SIG-M5 (cell line): Measurements from ENCODE around the gene SLC25A12.

Source experiments
- DNase-seq: peaks from one replicate; lab custom pipeline; 2025; lab: John Stamatoyannopoulos, UW

SLC25A12 gene

DNA sequence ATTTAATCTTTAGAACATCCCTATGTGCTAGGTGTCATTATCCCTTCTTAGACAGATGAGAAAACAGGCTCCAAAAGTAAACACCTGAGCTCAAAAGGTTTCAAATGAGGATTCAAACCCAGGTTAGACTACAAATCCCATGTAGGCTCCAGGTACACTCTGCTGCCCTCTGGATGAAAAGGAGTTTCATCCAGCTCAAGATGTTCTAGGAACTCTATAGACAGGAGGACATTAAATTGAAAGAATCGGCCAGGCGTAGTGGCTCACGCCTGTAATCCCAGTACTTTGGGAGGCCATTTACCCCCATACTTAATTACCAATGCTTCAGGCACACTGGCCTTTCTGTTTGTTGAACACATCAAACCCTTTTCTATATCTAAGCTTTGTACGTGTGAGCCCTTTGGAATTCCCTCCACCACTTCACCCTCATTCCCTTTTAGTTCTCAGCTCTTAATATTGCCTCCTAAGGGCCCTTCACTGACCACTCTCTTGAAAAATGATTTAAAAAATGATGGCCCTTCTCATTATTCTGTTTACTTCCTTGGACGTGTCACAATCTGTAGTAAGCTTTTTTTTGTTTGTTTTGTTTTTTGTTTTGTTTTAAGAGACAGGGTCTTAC lies 10.7 kb downstream of the SLC25A12 start:
- DNase-seq: no peak

DNA sequence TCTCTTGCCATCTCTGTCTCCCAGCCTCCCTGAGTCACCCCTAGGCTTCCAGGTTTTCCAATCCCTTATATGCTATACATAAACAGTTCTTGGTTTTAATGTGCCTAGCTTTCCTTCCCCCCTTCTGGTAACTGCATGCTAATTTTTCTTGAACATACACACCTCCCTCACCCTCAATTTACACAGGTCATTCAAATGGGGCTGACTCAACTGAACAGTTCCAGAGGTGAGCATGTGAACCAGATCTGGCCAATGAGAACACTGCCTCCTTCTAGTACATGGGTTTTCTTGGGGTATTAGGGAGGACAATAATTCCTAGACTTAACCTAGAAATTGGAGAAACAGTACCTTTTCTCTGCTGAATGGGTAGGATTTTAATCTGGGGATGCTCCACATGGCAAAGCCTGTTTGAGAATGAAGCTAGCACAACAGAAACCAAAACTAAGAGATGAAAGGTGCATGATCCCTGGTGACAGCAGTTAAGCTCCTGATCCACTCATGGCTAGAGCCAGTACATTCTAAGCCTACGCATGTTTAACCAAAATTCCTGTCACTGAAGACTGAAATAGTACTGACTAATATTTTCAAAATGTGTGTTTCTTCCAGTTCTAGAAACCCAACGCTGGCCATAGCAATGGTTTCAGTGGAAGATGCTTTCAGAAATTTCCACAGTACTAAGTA lies 11.8 kb downstream of the SLC25A12 start:
- DNase-seq: no peak

DNA sequence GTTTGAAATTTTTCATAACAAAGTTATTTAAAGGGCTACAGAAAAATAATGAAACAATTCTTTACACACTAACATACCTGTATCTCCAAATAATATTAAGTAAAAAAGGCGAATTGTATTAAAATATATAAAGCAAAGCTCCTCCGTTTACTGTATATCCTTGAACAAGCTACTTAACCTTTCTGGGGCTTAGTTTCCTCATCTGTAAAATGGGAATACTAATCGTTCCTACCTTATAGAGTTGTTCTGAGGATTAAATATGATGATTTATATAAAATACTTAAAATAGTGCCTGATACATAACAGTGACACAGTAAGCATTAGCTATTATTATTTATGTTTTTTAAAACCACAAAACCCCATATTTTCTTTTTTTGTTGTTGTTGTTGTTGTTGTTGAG lies 13.3 kb downstream of the SLC25A12 start:
- DNase-seq: no peak

DNA sequence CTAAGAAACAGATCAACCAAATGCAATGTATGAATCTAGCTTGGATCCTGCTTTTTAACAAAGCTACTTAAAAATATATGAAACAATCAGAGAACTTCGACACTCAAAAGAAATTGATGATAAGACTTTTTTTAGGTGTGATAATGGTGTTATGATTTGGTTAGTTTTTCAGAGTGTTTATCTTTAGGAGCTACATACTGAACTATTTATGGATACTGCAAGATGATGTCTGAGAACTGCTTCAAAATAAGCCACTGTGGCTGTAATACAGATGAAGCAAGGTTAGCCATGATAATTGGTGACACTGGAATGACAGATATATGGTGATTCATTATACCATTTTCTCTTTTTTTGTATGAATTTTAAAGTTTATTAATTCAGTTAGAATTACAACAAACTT lies 14.2 kb downstream of the SLC25A12 start:
- no peak for DNase-seq

DNA sequence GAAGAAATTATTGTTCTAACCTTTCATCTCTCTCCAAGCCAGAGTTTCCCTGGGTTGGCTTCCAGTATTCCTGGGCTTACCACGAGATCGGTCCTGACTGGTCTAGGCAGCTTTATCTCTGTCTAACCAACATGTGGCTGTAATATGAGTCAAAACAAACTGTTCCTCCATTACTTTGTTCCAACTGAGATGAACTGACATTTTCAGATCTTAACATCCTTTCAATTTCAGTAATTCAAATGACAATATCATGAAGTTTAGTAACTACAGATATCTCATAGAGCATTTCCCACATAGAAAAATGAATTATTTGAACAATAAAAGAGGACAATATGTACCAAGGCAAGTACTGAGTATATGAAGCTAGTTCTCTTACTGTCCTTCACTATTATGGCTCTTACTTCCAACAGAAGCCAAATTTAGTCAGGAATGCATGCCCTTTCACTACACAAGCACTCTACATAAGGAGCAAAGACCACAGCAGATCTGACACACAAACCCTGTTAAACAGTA lies 15.5 kb downstream of the SLC25A12 start:
- DNase-seq: no peak

DNA sequence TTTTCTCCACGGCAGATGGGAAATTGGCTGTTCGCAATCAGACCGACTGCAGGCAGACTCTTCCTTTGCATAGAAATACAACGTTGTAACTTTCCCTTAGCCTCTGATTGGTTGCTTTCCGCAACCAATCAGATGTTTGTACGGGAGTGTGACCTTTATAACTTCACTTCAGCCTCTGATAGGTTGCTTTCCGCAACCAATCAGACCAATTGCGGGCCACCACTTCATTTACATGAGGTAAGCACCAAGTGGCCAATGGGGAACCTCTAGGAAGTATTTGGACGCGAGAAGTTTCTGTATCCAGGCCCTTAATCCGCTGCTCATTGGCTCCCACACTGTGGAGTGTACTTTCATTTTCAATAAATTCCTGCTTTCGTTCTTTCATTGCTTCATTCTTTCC lies 19.1 kb downstream of the SLC25A12 start:
- no peak for DNase-seq

DNA sequence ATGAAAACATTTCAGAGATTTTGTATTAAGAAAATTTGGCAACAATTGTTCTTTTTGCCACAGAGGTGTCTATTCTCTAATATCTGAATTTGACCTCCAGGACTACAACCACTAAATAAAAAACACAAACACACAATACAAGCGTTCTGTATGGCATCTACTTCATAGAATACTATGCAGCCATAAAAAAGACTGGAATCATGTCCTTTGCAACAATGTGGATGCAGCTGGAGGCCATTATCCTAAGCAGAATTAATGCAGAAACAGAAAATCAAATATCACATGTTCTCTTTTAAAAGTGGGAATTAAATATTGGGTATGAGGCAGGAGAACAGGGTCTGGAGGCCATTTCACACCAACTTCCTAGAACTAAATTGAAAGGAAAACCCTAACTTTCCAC lies 19.5 kb downstream of the SLC25A12 start:
- DNase-seq: no peak

DNA sequence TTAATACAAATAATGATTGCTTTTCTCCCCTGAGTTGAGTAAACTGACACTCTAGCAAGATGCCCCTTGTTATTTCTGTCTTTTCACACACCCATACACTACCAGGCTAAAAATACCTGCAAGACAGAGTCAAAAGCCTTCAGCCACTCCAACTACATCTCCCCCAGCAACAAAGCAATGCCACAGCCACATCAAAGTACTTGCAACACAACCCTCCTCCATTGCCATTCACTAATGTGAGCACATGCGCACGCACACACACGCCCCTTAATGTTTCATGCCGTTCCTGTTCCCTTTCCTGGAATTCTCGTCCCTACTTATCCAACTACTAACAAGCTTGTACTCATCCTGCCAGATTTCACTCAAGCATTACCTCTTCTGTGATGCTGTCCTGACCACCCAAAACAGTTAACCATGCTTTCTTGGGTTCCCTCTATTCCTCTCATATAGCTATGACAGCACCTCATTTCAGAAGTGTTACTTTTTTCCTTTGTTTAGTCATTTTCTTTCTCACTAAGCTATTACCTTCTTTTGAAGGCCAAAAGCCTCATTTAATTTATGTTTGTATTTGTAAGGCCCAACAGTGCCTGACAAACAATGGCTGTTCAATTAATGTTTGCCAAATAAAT lies 29.6 kb downstream of the SLC25A12 start:
- no peak for DNase-seq

DNA sequence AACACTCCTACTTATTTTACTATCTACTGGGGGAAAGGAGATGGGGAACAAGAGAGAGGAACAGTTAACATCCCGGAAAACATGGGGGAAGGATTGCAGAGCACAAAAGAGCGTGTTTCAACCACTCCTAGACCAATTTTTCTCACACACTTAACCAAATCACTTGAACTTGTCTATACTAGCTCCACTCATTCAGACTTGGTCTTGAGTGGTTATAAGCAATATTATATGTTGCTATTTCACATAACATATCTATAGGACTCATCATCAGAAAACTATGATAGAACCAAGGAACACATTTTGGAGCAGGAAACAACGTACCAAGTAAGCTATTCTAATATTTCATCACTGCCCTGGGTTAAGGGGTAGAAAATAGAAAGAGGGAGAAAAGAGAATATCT lies 31.5 kb downstream of the SLC25A12 start:
- no peak for DNase-seq

DNA sequence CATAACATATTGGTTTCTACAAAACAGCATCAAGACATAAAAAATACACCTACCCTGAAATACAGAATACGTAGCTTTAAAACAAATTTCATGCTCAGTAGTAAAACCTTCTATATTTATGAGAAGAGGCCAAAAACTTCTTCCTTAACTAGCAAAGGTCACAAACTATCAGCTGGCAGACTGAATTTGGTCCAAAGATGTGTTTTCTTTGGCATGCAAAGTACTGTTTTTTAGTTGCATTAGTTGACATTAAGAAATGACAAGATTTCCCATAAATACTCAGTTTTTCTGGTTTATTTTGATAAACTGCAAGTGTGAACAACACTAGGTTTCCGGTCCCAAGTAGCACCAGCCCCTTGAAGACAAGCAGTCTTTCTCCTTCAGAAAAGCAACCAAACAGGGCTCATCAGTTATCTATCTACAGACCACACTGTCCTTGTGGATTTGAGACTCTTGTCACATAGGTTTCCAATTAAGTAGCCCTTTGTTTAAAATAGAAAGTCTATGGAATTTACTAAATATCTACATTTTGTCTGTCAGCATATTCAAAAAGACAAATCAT lies 35.6 kb downstream of the SLC25A12 start:
- no peak for DNase-seq

DNA sequence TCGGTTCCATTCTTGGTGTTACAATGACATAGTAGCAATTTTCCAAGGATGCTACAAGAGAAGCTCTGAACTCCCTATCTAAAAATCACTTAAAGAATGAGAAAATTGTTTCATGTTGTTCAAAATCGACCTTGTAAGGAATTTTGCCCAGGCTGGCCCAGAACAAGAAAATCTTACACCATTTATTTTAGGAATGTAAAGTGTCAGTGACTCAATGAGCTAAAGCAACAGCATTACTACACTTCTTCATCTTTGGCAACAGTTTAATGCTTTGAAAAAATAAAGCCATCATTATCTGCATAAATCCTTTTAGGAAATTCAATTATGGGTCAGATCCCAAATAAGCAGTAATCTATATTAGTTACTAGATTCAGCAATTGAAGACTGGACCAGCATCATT lies 38.6 kb downstream of the SLC25A12 start:
- DNase-seq: no peak

DNA sequence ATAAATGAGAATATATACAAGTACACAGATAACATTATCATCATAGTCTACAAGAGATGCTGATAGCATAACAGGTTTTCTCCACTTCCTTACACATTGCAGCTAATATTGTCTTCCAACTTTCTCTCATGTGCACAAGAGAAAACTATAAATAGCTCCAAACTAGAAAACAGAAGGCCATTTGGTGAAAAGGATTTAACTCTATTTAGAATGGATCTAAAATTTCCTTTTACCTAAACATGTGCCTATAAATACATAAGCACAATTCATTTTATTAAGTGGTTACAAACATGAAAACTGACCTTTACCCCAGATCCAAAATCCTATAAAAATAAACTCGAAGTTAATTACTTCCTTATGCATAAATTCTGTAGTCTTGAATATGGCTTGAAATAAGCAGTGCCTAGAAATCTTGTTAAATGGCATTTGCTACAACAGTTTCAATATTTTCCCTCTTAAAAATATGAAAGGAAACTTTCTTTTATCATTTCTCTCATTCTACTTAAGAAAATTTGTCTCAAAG lies 41.6 kb downstream of the SLC25A12 start:
- no peak for DNase-seq

DNA sequence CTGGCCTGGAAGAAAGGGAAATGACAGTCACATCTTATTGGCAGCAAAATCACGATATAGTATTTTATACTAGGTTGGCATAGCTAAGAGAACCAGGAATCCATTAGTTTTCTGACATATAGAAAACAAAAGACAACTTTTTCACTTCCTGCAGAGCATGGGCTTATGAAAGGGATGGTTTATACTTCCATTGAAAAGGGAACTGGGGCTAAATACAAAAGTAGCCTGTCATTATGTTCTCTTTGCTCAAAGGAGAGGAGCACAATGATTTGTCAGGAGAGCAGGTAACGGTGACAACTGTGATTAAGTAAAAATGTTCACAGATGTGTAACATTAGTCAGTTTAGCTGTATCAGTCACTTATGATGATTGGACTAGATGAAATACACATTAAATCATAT lies 46.4 kb downstream of the SLC25A12 start:
- DNase-seq: no peak

DNA sequence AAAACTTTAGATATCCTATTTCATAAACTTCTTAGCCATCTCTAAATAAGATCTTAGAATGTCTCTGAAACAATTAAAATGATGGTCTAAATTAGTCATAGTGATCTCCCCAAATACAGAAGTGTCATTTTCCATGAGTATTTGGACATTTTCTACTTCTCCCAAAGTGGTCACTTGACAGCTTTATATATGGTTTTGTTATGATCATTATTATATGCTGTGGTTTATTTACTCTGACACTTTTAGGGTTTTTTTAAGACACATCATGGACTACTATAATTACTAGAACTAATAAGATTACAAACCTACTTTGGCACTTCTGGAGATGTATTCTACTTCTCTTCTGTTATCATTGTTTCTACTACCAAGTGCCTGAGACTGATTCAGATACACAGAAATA lies 47.1 kb downstream of the SLC25A12 start:
- DNase-seq: no peak

DNA sequence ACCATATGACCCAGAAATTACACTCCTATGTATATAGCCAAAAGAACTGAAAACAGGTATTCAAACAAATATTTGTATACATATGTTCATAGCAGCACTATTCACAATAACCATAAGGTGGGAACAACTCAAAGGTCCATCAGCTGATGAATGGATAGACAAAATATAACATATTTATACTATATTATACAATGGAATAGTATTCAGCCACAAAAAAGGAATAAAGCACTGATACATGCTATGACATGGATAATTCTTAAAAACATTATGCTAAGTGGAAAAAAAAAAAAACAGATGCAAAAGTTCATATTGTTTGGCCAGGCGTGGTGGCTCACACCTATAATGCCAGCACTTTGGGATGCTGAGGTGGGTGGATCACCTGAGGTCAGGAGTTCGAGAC lies 52.0 kb downstream of the SLC25A12 start:
- no peak for DNase-seq

DNA sequence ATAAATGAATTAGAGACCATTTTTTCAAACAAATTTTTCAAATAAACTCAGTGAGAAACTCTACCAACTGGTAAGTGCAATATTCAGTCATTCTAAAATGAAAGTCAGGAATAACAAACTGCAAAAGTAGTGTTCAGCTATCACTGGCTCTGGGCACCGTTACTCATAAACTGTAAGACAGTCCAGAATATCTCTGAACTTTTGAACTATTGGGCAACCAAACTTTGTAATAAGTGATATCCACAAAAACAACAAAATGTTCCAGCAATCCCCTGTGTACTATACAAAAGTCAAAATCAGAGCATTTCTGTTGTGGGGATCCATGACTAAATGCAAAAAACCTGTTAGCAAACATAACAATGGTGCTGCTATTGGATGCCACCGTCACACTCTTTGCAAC lies 56.3 kb downstream of the SLC25A12 start:
- no peak for DNase-seq

DNA sequence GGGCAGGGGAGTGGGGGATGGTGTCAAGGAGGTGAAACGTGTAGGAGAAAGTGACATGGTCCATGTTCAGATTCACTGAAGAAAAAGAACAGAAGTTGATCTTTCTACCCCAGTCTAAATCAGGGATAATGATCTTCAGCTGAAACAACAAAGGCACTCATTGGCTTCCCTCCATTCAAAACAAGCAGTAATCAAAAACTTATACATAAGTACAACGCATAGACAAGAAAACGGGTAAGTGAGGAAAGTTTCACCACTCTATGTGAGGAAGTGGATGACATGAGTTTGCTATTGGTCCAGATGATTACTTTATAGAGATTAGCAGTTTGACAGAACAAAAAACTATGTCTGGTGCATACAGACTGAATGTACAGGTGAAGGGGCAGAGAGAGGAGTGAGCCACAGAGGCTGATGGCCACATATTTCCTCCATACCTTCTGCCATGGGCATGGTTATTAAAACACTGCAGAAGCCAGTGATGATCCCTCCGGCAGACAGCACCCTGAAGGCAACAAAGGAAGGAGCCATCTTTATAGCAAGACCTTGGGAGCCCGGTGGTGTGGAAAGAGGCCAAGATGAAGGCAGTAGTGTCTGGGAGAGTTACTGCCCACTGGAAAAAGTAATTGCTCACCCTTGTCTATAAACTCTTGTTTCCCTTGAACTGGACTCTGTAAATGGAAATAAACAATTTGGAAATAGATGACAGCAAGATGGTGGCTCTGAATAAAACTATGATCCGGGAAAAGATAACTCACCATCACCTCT lies 57.7 kb downstream of the SLC25A12 start:
- DNase-seq: no peak

DNA sequence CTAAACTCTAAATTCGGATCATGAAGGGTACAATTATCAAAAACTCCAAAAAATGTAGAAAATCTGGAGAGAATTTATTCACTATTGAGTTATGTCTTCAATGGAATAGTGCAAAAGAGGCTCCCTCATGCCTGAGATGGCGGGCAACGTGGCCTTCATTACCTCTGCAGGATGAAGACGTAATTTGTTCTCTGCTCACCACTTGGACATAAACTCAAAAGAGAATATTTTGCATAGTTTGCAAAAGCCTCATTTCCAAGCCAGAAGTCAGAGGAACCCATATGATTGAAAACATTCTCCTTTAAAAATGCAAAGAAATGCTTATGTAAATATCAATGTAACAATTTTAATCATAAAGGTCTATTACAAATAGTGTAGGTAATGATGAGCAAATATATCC lies 58.7 kb downstream of the SLC25A12 start:
- no peak for DNase-seq

DNA sequence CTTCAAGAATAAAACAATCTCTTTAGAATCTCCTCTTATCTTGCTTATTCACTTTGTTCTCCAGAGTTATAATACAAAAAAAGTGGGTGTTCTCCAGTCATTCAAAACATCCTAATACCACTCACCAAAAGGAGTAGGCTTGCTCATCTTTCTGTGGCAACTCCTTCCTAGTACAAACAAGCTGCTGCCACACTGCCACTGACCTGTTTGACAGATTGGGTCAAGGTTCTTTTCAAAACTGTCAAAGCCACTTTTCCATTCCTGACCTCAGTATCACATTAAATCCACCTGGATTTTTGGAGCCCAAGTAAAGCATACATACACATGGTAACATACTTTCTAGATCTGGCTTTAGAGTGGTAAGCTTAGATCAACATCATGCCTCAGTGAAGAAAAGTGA lies 59.8 kb downstream of the SLC25A12 start:
- DNase-seq: no peak

DNA sequence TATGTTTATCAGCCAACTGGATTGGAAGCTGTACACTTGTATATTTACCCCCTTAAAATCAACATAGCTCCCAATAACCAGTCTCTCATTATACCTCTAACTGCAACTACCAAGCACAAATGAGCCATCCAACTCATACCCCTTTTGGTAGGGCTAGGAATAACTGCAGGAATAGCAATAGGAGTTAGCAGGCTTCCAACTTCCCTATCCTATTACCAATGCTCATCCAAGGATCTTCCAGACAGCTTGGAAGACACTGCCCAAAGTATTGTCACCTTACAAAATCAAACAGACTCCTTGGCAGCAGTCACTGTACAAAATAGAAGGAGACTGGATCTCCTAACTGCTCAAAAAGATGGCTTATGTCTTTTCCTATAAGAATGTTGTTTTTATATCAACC lies 61.6 kb downstream of the SLC25A12 start:
- no peak for DNase-seq

DNA sequence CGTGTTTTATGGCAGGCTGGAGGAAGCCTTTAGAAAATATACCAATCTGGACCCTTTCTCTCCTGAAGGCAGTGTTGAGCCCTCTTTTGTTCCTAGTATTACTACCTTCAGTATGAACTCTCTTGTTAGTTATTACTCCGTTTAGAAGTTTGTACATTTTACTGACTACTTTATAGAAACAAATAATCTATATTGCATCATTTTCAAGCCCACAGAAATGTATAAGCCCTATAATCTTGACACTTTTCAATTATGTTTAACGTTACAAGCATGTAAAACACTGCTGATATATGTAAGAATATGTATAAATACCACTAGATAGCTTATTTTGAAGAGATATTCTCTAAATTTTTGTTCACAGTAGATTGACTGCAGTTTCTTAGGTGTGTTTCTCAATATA lies 64.0 kb downstream of the SLC25A12 start:
- no peak for DNase-seq

DNA sequence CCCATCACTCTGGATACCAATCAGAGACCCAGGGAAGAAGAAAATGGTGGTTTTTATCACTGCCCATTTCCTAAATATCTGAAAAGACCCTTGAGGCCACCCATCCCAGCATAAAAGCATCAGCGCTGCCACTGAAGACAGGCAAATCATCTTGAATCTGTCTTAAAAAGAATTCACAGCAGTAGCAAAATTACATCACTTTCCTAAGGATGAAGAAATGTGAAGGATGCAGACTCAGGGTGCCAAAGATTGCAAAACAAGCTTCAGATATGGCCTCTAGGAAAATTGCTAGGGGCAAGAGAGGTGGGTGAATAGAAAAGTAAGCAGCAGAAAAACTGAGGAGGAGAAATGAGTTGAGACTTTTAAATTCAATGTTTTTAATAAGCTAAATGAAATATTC lies 70.0 kb downstream of the SLC25A12 start:
- DNase-seq: no peak
